Esophagus squamous epithelium (tissue), 4 donors: ENCODE results near the gene PSMC4.

Experiments used
- CTCF ChIP-seq, 6 experiments: fragments of 450-650 bp in 4 of 6; fragments of 200-600 bp in 2 of 6; sonication (generic) in 2 of 6; IDR thresholded peaks; one replicate each; pipeline ENCODE4 v1.5.1; 2016 to 2019; ENCODE audit warnings: antibody characterized with exemption in 6 of 6, mild to moderate bottlenecking in 4 of 6, moderate library complexity in 4 of 6
- POLR2A ChIP-seq, 4 donors: fragments of 450-650 bp; IDR thresholded peaks; one replicate each; pipeline ENCODE4 v1.6.1; 2017; ENCODE audit warnings: antibody characterized with exemption in 4 of 4, mild to moderate bottlenecking in 4 of 4, moderate library complexity in 3 of 4

GRCh38 chr19:39923862-39924261, 47.1 kb upstream of the PSMC4 start:
- no peak for TF ChIP-seq CTCF (IDR thresholded peaks at IDR 0.05)
- TF ChIP-seq POLR2A (IDR thresholded peaks at IDR 0.05), result no peak
